GM21447 (cell line): ENCODE results near the gene SLC13A3.

Experiments used
- ATAC-seq: cut with Tn5 transposase; IDR thresholded peaks from one replicate; pipeline ENCODE4 v1.9.1; 2021; ENCODE audit not compliant: unreplicated experiment

The SLC13A3 gene

DNA sequence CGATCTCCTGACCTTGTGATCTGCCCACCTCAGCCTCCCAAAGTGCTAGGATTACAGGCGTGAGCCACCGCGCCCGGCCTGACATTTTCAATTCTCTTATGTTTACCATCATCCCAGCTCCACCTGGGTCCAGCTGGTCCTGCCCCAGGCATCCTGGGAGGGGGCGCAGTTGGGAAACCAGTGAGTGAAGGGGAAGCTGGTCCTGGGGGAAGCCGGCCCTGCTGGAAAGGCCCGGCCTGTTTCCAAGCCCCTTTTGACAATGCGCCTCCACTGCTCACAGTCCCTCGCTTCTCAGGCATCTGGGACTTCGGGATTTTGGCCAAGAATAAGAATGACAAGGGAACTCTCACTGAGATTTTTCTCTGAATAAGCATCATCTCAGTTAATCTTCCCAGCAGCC lies 14.2 kb downstream of the SLC13A3 start:
- ATAC-seq, result no peak

DNA sequence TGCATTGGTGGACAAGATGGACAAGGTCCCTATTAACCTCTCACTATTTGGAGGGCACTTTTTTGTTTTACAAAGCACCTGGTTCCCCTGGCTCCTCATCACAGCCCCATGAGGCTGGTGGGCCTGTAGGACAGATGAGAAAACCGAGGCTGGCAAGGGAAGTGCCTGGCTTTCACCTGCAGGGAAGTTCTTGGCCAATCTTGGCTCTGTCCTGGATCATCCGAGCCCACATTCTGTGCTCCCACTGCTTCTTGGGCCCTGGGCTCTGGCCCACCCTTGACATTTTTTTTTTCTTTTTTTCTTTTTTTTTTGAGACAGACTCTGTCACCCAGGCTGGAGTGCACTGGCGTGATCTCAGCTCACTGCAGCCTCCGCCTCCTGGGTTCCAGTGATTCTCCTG lies 14.7 kb downstream of the SLC13A3 start:
- ATAC-seq, result no peak

DNA sequence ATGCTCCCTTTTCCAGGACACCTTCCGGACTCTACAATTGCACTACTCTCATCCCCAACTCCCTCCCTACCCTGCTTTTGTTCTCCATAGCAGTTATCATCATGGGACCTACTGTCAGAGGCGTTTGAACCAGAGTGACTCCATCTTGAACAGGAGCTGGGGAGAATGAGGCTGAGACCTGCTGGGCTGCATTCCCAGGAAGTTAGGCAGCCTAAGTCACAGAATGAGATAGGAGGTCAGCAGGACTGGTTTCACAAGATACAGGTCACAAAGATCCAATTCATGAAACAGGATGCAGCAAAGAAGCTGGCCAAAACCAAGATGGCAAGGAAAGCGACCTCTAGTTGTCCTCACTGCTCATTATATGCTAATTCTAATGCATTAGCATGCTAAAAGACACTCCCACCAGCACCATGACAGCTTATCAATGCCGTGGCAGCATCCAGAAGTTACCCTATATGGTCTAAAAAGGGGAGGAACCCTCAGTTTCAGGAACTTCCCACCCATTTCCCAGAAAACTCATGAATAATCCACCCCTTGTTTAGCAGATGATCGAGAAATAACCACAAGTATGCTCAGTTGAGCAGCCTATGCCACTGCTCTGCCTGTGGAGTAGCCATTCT lies 15.6 kb downstream of the SLC13A3 start:
- no peak for ATAC-seq

- ATAC-seq, result no peak
Measured at GRCh38 chr20:46634528-46634927, 16.7 kb downstream of the SLC13A3 start.

DNA sequence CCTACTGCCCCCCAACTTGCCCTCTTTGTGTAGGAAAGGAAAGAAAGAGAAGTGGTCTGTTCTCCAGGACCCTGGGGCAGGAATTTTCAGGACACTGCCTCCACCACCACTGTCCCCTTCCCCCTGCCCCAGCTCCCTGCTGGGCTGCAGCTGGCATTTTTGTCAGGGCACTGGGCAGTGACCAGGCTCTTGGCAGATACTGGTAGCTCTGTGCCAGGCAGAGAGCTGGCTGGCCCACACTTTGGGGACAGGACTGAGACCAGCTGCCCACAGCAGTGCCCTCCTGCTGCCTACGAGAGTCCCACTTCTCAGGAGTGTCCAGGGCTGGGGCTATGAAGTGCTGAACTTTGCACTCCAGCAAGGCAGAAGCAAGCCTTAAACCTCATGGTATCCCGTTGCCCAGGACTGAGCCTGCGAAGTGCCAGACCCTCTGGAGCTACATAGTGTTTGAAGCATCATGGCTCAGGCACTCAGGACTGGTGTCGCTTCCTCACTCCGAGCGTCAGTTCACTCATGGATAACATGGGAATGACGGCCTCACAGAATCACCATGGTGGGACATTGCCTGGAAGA lies 19.3 kb downstream of the SLC13A3 start:
- ATAC-seq, result no peak

DNA sequence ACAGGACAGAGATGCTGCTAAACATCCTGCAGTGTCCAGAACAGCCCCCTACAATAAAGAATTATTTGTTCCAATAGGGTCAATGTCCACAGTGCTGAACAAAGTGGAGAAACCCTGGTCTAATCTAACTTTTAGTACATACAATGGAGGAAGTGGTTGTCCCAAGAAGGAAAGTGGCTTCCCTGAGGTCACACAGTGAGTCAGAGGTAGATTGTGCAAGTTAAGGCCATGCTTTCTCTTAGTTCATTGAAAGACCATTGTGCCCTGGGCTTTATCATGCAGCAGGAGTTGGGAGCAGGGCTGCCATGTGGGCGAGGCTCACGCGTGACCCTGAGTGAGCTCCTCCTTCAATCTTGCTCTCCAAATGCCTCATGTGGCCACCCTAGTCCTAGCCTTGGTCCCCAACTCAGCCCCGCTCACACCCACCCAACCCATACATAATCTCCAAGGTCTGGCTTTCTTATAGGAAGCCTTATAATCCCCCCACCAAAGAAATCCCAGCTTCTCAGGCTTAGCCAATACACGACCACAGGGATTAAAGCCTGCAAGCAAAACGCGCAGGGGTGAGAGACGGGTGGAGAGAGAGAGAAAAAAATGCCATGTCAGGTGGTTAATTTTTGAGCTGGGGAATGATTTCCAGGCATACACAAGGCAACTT lies 19.9 kb downstream of the SLC13A3 start:
- ATAC-seq, result no peak

DNA sequence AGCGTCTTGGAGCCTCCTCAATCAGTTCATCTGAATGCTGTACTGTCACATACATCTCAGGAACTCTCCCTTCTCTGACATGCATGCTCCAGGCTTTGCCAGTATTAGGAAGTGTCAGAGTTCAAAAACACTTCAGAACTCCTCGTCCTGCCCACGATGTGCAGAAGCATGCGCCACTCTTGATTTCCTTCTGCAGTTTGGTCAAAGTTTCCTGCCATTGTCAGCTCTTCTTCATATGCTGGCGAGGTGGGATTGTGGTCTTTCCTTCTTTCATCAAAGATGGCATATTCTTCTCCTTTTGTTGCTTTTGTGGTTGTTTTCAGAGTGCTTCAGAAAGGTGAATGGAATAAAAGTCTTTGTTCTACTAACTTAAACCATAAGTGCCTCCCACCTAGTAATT lies 21.0 kb downstream of the SLC13A3 start:
- ATAC-seq, result no peak

GRCh38 chr20:46629341-46629740 lies 21.9 kb downstream of the SLC13A3 start:
- no peak for ATAC-seq

DNA sequence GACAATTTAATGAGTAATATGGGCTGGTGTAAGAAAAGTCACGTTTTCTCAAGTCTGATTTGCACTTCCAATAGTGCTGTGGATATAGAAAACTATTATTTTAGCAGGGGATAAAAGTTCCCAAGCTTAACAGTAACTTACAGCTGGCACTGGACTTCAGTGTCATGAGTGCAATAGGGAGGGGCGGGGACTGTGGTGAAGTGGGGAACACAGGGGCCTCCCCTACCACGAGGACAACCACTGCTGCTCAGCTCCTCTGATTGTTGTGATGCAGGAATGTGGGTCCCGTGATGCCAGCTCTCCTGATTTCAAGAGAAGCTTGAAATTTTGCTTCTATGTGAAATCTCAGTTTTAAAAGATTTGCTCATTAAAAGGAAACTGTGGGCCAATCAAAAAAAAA lies 24.0 kb downstream of the SLC13A3 start:
- ATAC-seq, result no peak

DNA sequence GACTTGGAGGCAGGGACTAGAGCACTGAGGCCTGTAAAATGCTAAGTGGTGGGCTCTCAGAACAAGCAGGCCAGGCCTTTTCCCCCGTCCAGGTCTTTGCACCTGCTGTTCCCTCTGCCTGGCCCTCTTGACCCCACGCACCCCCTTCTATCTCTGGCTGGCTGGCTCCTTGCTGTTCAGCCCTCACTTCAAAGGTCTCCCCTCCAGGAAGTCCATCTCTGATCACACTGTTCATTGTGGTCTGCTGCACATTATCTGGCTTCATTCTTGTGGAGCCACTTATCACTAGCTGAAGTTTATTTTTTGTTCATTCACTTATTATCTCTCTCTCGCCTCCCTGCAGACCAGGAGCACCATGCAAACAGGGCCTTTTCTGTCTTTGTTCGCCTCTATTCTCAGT lies 24.5 kb downstream of the SLC13A3 start:
- no peak for ATAC-seq

DNA sequence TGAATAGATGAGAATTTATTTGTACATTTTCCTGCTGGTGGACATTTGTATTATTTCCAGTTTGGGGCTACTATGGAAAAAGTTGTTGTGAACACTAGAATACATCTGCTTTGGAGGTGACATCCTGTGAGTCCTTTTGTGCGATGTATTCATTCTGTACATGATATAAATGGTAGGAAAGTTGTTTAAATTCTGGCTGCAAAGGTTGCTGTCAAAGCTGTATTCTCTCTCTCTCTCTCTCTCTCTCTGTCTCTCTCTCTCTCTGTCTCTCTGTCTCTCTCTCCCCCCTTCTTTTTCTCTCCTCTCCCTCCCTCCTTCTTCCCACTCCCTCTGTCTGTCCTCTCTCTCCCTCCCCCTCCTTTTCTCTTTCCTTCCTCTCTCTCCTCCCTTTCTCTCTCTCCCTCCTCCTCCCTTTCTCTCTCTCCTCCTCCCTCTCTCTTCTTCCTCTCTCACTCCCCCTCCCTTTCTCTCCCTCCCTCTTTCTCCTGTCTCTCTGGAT lies 25.3 kb downstream of the SLC13A3 start:
- ATAC-seq, result no peak

DNA sequence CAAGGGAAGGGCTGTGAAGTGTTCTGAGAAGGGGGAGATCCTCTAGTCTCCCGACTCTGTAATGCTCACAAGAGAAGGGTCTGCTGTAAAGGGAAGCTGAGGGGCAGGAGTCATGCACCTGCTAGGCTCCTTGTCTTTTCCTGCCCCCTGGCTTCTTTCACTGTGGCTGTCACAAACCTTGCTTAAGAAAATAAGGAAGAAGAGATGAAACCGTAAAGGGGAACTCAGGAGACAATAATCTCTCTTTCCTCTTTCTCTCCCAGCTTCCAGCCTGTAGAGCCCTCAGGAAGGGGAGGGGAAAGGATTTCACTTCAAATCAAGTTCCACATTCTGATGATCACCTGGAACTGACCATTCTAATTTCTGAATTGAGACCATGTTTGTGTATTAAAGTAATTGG lies 26.3 kb downstream of the SLC13A3 start:
- no peak for ATAC-seq

GRCh38 chr20:46622165-46622564 lies 29.1 kb downstream of the SLC13A3 start:
- ATAC-seq, result no peak

GRCh38 chr20:46621492-46621891 lies 29.8 kb downstream of the SLC13A3 start:
- no peak for ATAC-seq

DNA sequence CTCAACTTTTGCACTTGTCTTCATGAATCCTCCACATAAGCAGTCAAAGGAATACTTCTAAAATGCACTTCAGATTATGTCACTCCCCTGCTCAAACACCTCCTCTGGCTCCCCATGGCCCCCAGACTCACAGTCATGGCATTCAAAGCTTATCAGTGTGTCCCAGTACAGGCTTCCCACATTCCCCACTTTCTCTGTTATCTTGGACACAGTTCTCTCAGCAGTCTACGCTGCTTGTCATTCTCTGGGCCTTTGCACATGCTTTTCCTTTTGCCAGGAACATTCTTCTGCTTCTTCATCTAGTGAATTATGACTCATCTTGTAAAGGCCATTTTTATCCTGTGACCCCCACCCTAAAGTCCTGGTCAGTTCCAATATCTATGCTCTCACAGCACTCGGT lies 31.8 kb downstream of the SLC13A3 start:
- no peak for ATAC-seq

- ATAC-seq, result no peak
Measured at GRCh38 chr20:46618316-46619100, 32.8 kb downstream of the SLC13A3 start.

DNA sequence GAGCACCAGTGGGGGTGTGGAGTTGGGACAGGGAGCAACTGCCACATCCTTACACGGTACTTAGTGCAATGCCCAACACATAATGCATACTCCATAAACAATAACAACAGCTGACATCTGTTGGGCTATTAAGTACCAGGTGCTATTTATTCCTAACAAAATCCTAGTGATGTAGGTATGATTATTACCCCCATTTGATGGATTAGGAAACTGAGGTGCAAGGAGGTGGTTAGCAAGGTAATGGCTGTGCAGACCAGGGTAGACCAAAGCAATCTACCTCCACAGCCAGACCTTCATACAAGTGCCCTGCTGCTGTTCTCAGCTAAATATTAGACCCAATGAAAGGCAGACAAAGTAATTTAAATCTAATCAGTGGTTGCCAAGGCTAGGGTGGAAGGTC lies 36.8 kb downstream of the SLC13A3 start:
- ATAC-seq, result no peak

GRCh38 chr20:46610145-46610544 lies 41.1 kb downstream of the SLC13A3 start:
- ATAC-seq, result no peak

GRCh38 chr20:46609043-46609442 lies 42.2 kb downstream of the SLC13A3 start:
- no peak for ATAC-seq

DNA sequence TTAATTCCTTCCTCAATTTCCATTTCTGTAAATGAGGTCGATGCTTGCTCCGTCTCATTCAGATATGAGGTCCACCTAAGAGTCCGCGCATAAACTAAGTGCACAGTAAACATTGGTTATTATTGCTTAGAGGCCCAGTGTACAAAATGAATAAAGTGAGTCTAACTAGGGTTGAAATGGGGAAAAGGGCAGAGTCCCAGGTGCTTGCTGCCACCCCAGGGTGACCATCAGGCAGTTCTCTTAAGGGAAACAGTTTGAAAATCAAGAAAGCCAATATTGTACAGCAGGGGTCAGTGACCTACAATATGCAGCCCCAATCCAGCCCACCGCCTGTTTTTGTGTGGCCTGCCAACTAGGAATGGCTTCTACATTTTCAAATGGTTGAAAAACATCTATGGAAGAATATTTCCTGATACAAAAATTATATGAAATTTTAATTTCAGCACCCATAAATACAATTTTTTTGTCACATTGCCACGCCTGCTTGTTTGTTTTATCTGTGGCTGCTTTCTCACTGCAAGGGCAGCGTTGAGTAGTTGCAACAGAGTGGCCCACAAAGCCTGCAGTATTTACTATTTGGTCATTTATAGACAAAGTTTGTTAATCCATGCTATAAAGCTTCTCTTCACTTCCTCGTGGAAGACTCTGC lies 43.3 kb downstream of the SLC13A3 start:
- no peak for ATAC-seq

DNA sequence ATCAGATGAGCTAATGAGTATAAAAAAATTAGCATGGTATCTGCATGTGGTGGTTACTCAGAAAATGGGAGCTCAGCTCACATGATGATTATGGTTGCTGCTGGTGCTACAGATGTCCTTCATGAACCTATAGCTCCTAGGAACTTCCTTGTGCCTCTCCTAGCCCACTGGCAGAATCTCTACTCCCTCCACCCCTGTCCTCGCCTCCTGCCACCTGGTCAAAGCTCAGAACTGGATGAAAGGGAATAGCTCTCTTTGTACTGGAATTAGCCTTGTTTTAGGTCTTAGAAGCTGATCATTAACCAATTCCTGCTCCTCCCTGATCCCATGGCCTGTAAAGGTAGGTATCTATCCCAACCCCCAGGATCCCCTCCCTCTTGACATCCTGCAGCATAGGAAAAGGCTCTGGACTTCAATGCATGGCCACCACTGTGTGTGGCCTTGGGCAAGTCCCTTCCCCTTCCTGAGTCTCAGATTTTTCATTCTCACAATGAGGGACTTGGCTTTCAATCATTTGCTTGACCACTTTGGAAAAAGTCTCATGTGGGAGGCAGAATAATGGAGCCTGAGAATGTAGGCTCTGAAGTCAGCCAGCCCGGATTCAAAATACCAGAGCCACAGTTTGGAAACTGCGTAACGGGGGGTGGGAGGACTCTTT lies 43.9 kb downstream of the SLC13A3 start:
- ATAC-seq, result no peak
